GM18508 (cell line): ENCODE results near the gene ZNF132.
A peak's percentile ranks its signal among the peaks of the same experiment; 100 is the strongest.
"Not testable (repeated sequence)": the region's sequence is repeated elsewhere in the genome, so short reads cannot be mapped to it uniquely, and the experiment has no call there.

ENCODE experiments used
- ATAC-seq: cut with Tn5 transposase; IDR thresholded peaks from one replicate; pipeline ENCODE4 v1.9.1; 2021; ENCODE audit warnings: moderate number of reproducible peaks; ENCODE audit not compliant: insufficient read depth, unreplicated experiment

ZNF132 gene

GRCh38 chr19:58469241-58470013 is 29.5 kb upstream of the ZNF132 start:
- no peak for ATAC-seq

- no peak for ATAC-seq
These were observed 28.4 kb upstream of the ZNF132 start for GRCh38 chr19:58468216-58468839.

- peak; percentile 78 for ATAC-seq
These were observed 27.0 kb upstream of the ZNF132 start, which contains the start of gene ZNF324 for GRCh38 chr19:58466760-58467589. ZNF324 (plus strand) TSS chr19:58467080; CDS start chr19:58469186, 2,106 bp downstream.

GRCh38 chr19:58466089-58466759 is 26.3 kb upstream of the ZNF132 start:
- ATAC-seq = no peak

GRCh38 chr19:58460039-58460438 is 20.1 kb upstream of the ZNF132 start:
- ATAC-seq = no peak

GRCh38 chr19:58456111-58456510 is 16.2 kb upstream of the ZNF132 start:
- ATAC-seq = no peak

- ATAC-seq = no peak
These were observed 15.4 kb upstream of the ZNF132 start for GRCh38 chr19:58455306-58455705.

GRCh38 chr19:58453743-58454142 is 13.8 kb upstream of the ZNF132 start:
- ATAC-seq = no peak

GRCh38 chr19:58451358-58452101 is 11.6 kb upstream of the ZNF132 start, which contains the start of gene ZNF324B:
ZNF324B (plus strand) TSS chr19:58451622; CDS start chr19:58453702, 2,080 bp downstream.
- ATAC-seq = peak; percentile 77

GRCh38 chr19:58450856-58451357 is 11.0 kb upstream of the ZNF132 start:
- ATAC-seq = no peak

- ATAC-seq = not testable (repeated sequence)
These were observed 10.0 kb upstream of the ZNF132 start for GRCh38 chr19:58449980-58450379.

- not testable (repeated sequence) for ATAC-seq
These were observed 8.9 kb upstream of the ZNF132 start for GRCh38 chr19:58448860-58449259.

GRCh38 chr19:58442986-58443385 is 3.0 kb upstream of the ZNF132 start:
- ATAC-seq = not testable (repeated sequence)

- ATAC-seq = no peak
These were observed 603 bp upstream of the ZNF132 start for GRCh38 chr19:58440556-58440955.

GRCh38 chr19:58434217-58434616 is 5.7 kb downstream of the ZNF132 start:
- ATAC-seq = no peak

- ATAC-seq = no peak
These were observed 10.2 kb downstream of the ZNF132 start for GRCh38 chr19:58429745-58430144.

GRCh38 chr19:58428617-58429016 is 11.3 kb downstream of the ZNF132 start:
- no peak for ATAC-seq

GRCh38 chr19:58417071-58417470 is 22.9 kb downstream of the ZNF132 start:
- ATAC-seq = no peak

- no peak for ATAC-seq
These were observed 23.3 kb downstream of the ZNF132 start for GRCh38 chr19:58416604-58417003.
